B cell (primary cell): Measurements from ENCODE around the gene FNDC3A. TPM values are rescaled to one million over a fixed set of nuclear protein-coding genes. Genes with fewer than 3 reads are reported as not detected.
A peak's percentile ranks its signal among the peaks of the same experiment; 100 is the strongest.

Experiments
- ATAC-seq: fragments of 200-7000 bp; cut with Tn5 transposase; one replicate; pipeline ENCODE4 v1.10.0; 2021; ENCODE audit warnings: low read depth, mild to moderate bottlenecking, moderate number of reproducible peaks, moderate library complexity
- CTCF ChIA-PET: fragments of 350-600 bp; sonication (Branson Sonifier 250); formaldehyde crosslinking; loops from one replicate; lab custom pipeline; 2021; ENCODE audit warnings: antibody characterized with exemption, inconsistent platforms; lab: Charles Lee
- POLR2A ChIA-PET: fragments of 350-600 bp; sonication (Branson Sonifier 250); formaldehyde crosslinking; loops from one replicate; lab custom pipeline; 2021; ENCODE audit warnings: antibody characterized with exemption; lab: Charles Lee
- DNase-seq: peaks from one replicate; pipeline ENCODE4 v3.0.0; 2013
- H2AFZ ChIP-seq: 2 replicates; pipeline ENCODE4 v1.6.1; 2012; ENCODE audit warnings: mild to moderate bottlenecking, low read depth, low read length; ENCODE audit not compliant: insufficient read depth, poor library complexity, severe bottlenecking
- H3K27ac ChIP-seq, 2 donors: 1 replicate in 1 of 2; 2 replicates in 1 of 2; pipeline ENCODE4 v1.5.1; 2012 to 2013; ENCODE audit warnings: low read length in 2 of 2, mild to moderate bottlenecking in 2 of 2, moderate library complexity in 1 of 2
- H3K27me3 ChIP-seq, 4 experiments: fragments of 200-600 bp in 1 of 4; sonication (generic) in 1 of 4; replicated peaks in 1 of 4; 1 replicate in 2 of 4; 2 replicates in 2 of 4; pipeline versions ENCODE4 v1.6.1 to v1.7.0; 2013 to 2016; ENCODE audit warnings: low read length in 3 of 4, mild to moderate bottlenecking in 2 of 4, mixed read lengths in 1 of 4, moderate library complexity in 1 of 4; ENCODE audit not compliant: insufficient read depth in 4 of 4, control insufficient read depth in 3 of 4; ENCODE audit errors: control extremely low read depth in 1 of 4
- H3K36me3 ChIP-seq, 2 experiments: replicated peaks in 1 of 2; 1 replicate in 1 of 2; 2 replicates in 1 of 2; pipeline versions ENCODE4 v1.6.1 to v1.7.1; 2013; ENCODE audit warnings: low read length in 1 of 2; ENCODE audit not compliant: insufficient read depth in 2 of 2, control insufficient read depth in 1 of 2; ENCODE audit errors: control extremely low read depth in 1 of 2, extremely low read depth in 1 of 2
- H3K4me1 ChIP-seq, 2 donors: fragments of 200-600 bp in 1 of 2; sonication (generic) in 1 of 2; 1 replicate in 1 of 2; 2 replicates in 1 of 2; pipeline versions ENCODE4 v1.5.1 to v1.6.1; 2013 to 2017; ENCODE audit warnings: low read length in 2 of 2; ENCODE audit not compliant: control insufficient read depth in 2 of 2, insufficient read depth in 2 of 2
- H3K4me2 ChIP-seq: replicated peaks from 2 replicates; pipeline ENCODE3; 2012; ENCODE audit warnings: mild to moderate bottlenecking, low read depth, low read length; ENCODE audit not compliant: poor library complexity, severe bottlenecking
- H3K4me3 ChIP-seq, 5 experiments: fragments of 200-600 bp in 1 of 5; sonication (generic) in 1 of 5; 1 replicate in 3 of 5; 2 replicates in 2 of 5; pipeline versions ENCODE4 v1.5.1 to v1.7.0; 2011 to 2016; ENCODE audit warnings: low read length in 4 of 5, mild to moderate bottlenecking in 4 of 5, low read depth in 2 of 5, control low read depth in 1 of 5, moderate library complexity in 1 of 5; ENCODE audit not compliant: insufficient read depth in 1 of 5; ENCODE audit errors: control extremely low read depth in 1 of 5, extremely low read depth in 1 of 5
- H3K79me2 ChIP-seq: fragments of 200-600 bp; sonication (generic); one replicate; pipeline ENCODE4 v1.6.0; 2016; ENCODE audit warnings: low read length; ENCODE audit not compliant: control insufficient read depth, insufficient read depth
- H3K9ac ChIP-seq: fragments of 200-600 bp; sonication (generic); 2 replicates; pipeline ENCODE4 v1.6.1; 2017; ENCODE audit warnings: mild to moderate bottlenecking, low read length, moderate library complexity
- H3K9me3 ChIP-seq, 3 donors: one replicate each; pipeline versions ENCODE4 v1.6.1 to v1.7.1; 2013; ENCODE audit warnings: low read length in 2 of 3; ENCODE audit not compliant: control insufficient read depth in 2 of 3, insufficient read depth in 1 of 3; ENCODE audit errors: control extremely low read depth in 1 of 3
- H4K20me1 ChIP-seq: 2 replicates; pipeline ENCODE4 v1.6.0; 2012; ENCODE audit warnings: mild to moderate bottlenecking, low read length; ENCODE audit not compliant: insufficient read depth, control insufficient read depth, poor library complexity, severe bottlenecking
- H3K27ac Mint-ChIP-seq: one replicate; pipeline ENCODE4 v1.8.0; 2021; ENCODE audit warnings: mixed read lengths
- H3K27me3 Mint-ChIP-seq: one replicate; pipeline ENCODE4 v1.8.0; 2021; ENCODE audit warnings: mixed read lengths
- H3K4me1 Mint-ChIP-seq: one replicate; pipeline ENCODE4 v1.8.0; 2021; ENCODE audit warnings: mixed read lengths
- H3K4me3 Mint-ChIP-seq: one replicate; pipeline ENCODE4 v1.8.0; 2021; ENCODE audit warnings: mixed read lengths
- H3K9me3 Mint-ChIP-seq: one replicate; pipeline ENCODE4 v1.8.0; 2022; ENCODE audit warnings: mixed read lengths; ENCODE audit not compliant: insufficient read depth
- EZH2 ChIP-seq: IDR thresholded peaks from 2 replicates; pipeline ENCODE4 v1.6.1; 2012; ENCODE audit warnings: borderline replicate concordance, low read depth, mild to moderate bottlenecking, moderate library complexity, low read length; ENCODE audit not compliant: insufficient read depth, poor library complexity, severe bottlenecking
- WGBS: methylation state at CpG from one replicate; pipeline ENCODE4 v1.1.5; 2013; ENCODE audit warnings: missing lambda C conversion rate; ENCODE audit not compliant: insufficient coverage; 5-methylcytosine and 5-hydroxymethylcytosine counted together
- intact Hi-C: fragments of 100-400 bp; cut with micrococcal nuclease; formaldehyde crosslinking; loops from one replicate; pipeline ENCODE4 v1.10.0; 2022
- polyA plus RNA-seq: library from polyadenylated mRNA; depleted of rRNA; stranded (reverse); fragments of >200 nt; gene quantifications from 2 replicates; pipeline ENCODE4 v1.2.3, GENCODE V29; 2012
- total RNA-seq, 2 donors: library from RNA; stranded (reverse); fragments of 120-200 nt in 1 of 2; gene quantifications; 1 replicate in 1 of 2; 2 replicates in 1 of 2; pipeline versions ENCODE4 v1.2.3 to v1.2.4, GENCODE V29; 2013 to 2022
- TF ChIP-seq, protein P1 (sequence below): fragments of 200-600 bp; IDR thresholded peaks from one replicate; pipeline ENCODE4 v1.8.0; 2022; ENCODE audit warnings: antibody characterized with exemption, mild to moderate bottlenecking

FNDC3A gene
- total and polyA plus RNA-seq, 2 donors (not counting 1 experiment from before 2014, with no cell fraction given): 13.5 to 37.1 TPM

DNA sequence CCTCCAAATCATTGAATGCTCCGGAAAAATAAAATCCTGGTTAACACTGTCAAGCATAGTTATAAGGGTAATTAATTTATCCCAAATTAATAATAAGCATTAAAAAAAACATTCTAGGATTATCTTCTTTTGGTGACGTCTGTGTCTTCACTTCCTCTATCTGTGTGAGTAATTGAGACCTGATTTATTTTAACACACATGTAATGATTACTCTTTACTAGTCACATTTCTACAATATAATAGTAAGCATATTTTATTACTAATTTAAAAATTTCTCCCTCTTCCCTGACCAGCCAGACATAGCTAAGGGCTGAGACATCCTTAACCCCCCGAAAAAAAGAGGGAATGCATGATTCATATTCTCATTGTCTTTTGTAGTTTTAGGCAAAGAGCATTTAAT, 2.3 kb downstream of the FNDC3A start:
- ATAC-seq: no peak
- no CpG with 5 or more reads among the region's 3 CpGs for WGBS
- peaks cover 64% of the 10 kb centered on the region for H3K79me2 ChIP-seq
- peak overlapping the region; percentile 93 for H3K9ac ChIP-seq
- no peak overlapping the region for H2AFZ ChIP-seq
- Mint-ChIP-seq H3K4me3 (peak overlapping the region; percentile 65), H3K27me3 (no peaks in the 10 kb centered on the region), H3K4me1 (peaks cover 53% of the 10 kb centered on the region), H3K9me3 (peaks cover 7% of the 10 kb centered on the region), H3K27ac (no peak overlapping the region)
- H3K4me3 ChIP-seq: peak overlapping the region; percentile 85 to 95 (median 88)
- ChIA-PET POLR2A (no interaction called here), CTCF (interaction anchor here (0.5 kb wide), 1 partner anchor 19 kb away, joined by 3 read pairs; no protein-coding TSS in a partner anchor)
- H3K9me3 ChIP-seq: peaks cover 0 to 10% (median 8%) of the 10 kb centered on the region in 3 donors
- H3K27me3 ChIP-seq: no peaks in the 10 kb centered on the region
- peaks cover 40 to 49% of the 10 kb centered on the region in 2 donors for H3K4me1 ChIP-seq
- DNase-seq: peak; percentile 37
- H3K36me3 ChIP-seq: no peaks in the 10 kb centered on the region
- H3K4me2 ChIP-seq: peak overlapping the region; percentile 81
- peak overlapping the region in 1 of 2 donors; percentile 96 for H3K27ac ChIP-seq
- intact Hi-C loops: loop anchor here (2.0 to 5.0 kb wide), 9 partner anchors 54 to 941 kb away; partner anchors contain the start of genes CAB39L, CDADC1, KPNA3 and MED4
- H4K20me1 ChIP-seq: peaks cover 28% of the 10 kb centered on the region
- no peak for TF ChIP-seq EZH2
- TF ChIP-seq, protein P1, sequence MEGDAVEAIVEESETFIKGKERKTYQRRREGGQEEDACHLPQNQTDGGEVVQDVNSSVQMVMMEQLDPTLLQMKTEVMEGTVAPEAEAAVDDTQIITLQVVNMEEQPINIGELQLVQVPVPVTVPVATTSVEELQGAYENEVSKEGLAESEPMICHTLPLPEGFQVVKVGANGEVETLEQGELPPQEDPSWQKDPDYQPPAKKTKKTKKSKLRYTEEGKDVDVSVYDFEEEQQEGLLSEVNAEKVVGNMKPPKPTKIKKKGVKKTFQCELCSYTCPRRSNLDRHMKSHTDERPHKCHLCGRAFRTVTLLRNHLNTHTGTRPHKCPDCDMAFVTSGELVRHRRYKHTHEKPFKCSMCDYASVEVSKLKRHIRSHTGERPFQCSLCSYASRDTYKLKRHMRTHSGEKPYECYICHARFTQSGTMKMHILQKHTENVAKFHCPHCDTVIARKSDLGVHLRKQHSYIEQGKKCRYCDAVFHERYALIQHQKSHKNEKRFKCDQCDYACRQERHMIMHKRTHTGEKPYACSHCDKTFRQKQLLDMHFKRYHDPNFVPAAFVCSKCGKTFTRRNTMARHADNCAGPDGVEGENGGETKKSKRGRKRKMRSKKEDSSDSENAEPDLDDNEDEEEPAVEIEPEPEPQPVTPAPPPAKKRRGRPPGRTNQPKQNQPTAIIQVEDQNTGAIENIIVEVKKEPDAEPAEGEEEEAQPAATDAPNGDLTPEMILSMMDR: no peak

DNA sequence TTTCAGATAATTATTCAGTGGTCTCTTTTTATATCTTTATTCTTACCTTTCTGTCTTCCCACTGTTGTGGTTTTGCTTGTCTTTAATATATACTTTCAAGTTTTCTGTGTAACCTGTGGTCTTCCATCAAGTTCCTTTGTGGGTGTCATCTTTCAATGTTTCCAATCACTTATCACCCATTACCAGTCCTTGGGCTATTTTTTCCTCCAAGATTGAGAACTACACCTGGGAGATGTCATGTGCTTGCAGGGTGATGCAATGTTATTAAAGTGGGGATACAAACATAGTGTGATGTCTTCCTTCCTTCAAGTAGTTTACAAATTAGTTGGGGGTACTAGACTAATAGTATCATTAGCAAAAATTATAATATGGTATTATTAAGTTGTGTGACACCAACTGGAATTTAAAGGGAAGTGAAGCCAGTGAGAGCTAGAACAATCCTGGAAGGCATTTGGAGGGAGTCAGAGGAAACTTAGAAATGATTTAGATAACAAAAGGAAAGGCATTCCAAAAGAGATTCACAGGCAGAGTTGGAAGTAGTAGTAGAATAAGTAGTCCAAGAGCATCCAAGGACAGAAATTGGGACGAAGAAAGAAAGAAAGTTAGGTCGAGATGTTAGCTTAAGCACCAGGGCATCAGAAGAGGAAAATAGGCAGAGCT, 3.4 kb downstream of the FNDC3A start:
- Mint-ChIP-seq H3K27me3 (no peaks in the 10 kb centered on the region), H3K9me3 (no peaks in the 10 kb centered on the region), H3K4me3 (peak overlapping the region; percentile 46), H3K27ac (peak overlapping the region; percentile 17), H3K4me1 (peaks cover 55% of the 10 kb centered on the region)
- Histone ChIP-seq H3K27ac (peak overlapping the region in 1 of 2 donors; percentile 75), H3K4me3 (no peak overlapping the region), H3K4me1 (peaks cover 40 to 49% of the 10 kb centered on the region in 2 donors), H3K9ac (no peak overlapping the region), H3K4me2 (peak overlapping the region; percentile 69), H3K27me3 (no peaks in the 10 kb centered on the region), H3K36me3 (no peaks in the 10 kb centered on the region), H3K79me2 (peaks cover 75% of the 10 kb centered on the region), H3K9me3 (peaks cover 0 to 2% (median 0%) of the 10 kb centered on the region in 3 donors), H4K20me1 (peaks cover 33% of the 10 kb centered on the region), H2AFZ (no peak overlapping the region)
- WGBS: no CpG with 5 or more reads among the region's 2 CpGs
- CTCF ChIA-PET: no interaction called here
- no peak for DNase-seq
- intact Hi-C loops: loop anchor here (5.0 kb wide), 7 partner anchors 53 to 942 kb away; partner anchors contain the start of genes CAB39L, CDADC1, MED4 and NUDT15
- ATAC-seq: no peak
- POLR2A ChIA-PET: interaction anchor here (0.8 kb wide), 1 partner anchor 9 kb away, joined by 4 read pairs; no protein-coding TSS in a partner anchor
- TF ChIP-seq, protein P1: no peak
- TF ChIP-seq EZH2: no peak
